GM12878 (cell line): ENCODE measurements around the gene PDCD1LG2. TPM values are rescaled to one million over a fixed set of nuclear protein-coding genes. Genes with fewer than 3 reads are reported as not detected.

Source experiments
- CTCF ChIP-seq, 3 experiments: IDR thresholded peaks in 2 of 3; conservative IDR thresholded peaks in 1 of 3; 2 replicates each; pipeline ENCODE4 v1.5.1; 2011; ENCODE audit warnings: low read depth in 3 of 3, low read length in 3 of 3, mild to moderate bottlenecking in 3 of 3, control low read depth in 2 of 3, moderate library complexity in 2 of 3, inconsistent platforms in 1 of 3, mixed read lengths in 1 of 3; ENCODE audit not compliant: control insufficient read depth in 2 of 3, insufficient read depth in 1 of 3; ENCODE audit errors: extremely low read depth in 1 of 3
- DPF2 ChIP-seq: fragments of 450-650 bp; IDR thresholded peaks from 2 replicates; pipeline ENCODE4 v1.6.1; 2017; ENCODE audit warnings: mild to moderate bottlenecking
- MTA2 ChIP-seq: fragments of 450-650 bp; IDR thresholded peaks from 2 replicates; pipeline ENCODE4 v1.6.1; 2016; ENCODE audit warnings: low read depth, mild to moderate bottlenecking, moderate library complexity
- NFYB ChIP-seq: IDR thresholded peaks from 2 replicates; pipeline ENCODE4 v1.6.1; 2011; ENCODE audit warnings: low read depth, mild to moderate bottlenecking, low read length, improper control_type of control experiment, moderate library complexity; ENCODE audit not compliant: insufficient read depth
- PAX8 ChIP-seq: fragments of 450-650 bp; IDR thresholded peaks from 2 replicates; pipeline ENCODE4 v1.6.1; 2017; ENCODE audit warnings: mild to moderate bottlenecking, moderate library complexity
- PML ChIP-seq: IDR thresholded peaks from 2 replicates; pipeline ENCODE4 v1.6.1; 2012; ENCODE audit warnings: low read length, inconsistent platforms
- ZBTB40 ChIP-seq: fragments of 450-650 bp; IDR thresholded peaks from 2 replicates; pipeline ENCODE4 v1.6.1; 2016; ENCODE audit warnings: mild to moderate bottlenecking, moderate library complexity, borderline replicate concordance
- ZNF622 ChIP-seq: fragments of 450-650 bp; IDR thresholded peaks from 2 replicates; pipeline ENCODE4 v1.6.1; 2017; ENCODE audit warnings: mild to moderate bottlenecking, inconsistent platforms
- ZNF687 ChIP-seq: fragments of 450-650 bp; IDR thresholded peaks from 2 replicates; pipeline ENCODE4 v1.6.1; 2017; ENCODE audit warnings: mild to moderate bottlenecking, moderate library complexity
- ZSCAN29 ChIP-seq: fragments of 450-650 bp; IDR thresholded peaks from 2 replicates; pipeline ENCODE4 v1.6.1; 2017; ENCODE audit warnings: mild to moderate bottlenecking, moderate library complexity
- polyA plus RNA-seq, 11 experiments: library from polyadenylated mRNA; depleted of rRNA in 4 of 11; unstranded in 6 of 11; stranded (reverse) in 5 of 11; fragments of >200 nt; fragmentation: Nextera tagmentation in 4 of 11; fragmentation: Illumina TruSeq in 1 of 11; extraction: Ambion mirVana in 4 of 11; extraction: Trizol in 1 of 11; gene quantifications; 1 replicate in 1 of 11; 2 replicates in 10 of 11; pipeline versions ENCODE4 v1.2.1 to v1.2.3, GENCODE V29; 2011 to 2016; ENCODE audit warnings: inconsistent platforms in 2 of 11, missing spikeins in 2 of 11, low read depth in 1 of 11
- total RNA-seq, 4 experiments: library from RNA; depleted of rRNA in 3 of 4; stranded (reverse); fragments of >200 nt in 3 of 4; fragmentation: Illumina TruSeq in 1 of 4; extraction: Trizol in 1 of 4; gene quantifications; 2 replicates each; pipeline versions ENCODE4 v1.2.1 to v1.2.3, GENCODE V29; 2013 to 2021

The PDCD1LG2 gene
- total and polyA plus RNA-seq, 10 of the 15 experiments (the other 5 are each of a cell fraction or from before 2014, with no cell fraction given): 1.5 to 37.3 (median 3.0) TPM

GRCh38 chr9:5514617-5515260 lies 4.4 kb downstream of the PDCD1LG2 start (continued):
- TF ChIP-seq ZBTB40 (0 out of 2 replicates have a peak, but pooled peaks have one; percentile 0), PML (no peak), PAX8 (no peak), ZNF622 (no peak), DPF2 (no peak), ZNF687 (0 out of 2 replicates have a peak, but pooled peaks have one; percentile 23), ZSCAN29 (no peak), NFYB (no peak), MTA2 (0 out of 2 replicates have a peak, but pooled peaks have one; percentile 32), CTCF (IDR thresholded peaks at IDR 0.05 in 2 of 3, conservative IDR thresholded peaks at IDR 0.05 in 1 of 3; ENCODE audit: control insufficient read depth in 2 of 3, extremely low read depth in 1 of 3, insufficient read depth in 1 of 3, low read depth in 3 of 3, low read length in 3 of 3) (no peak)
- TF ChIP-seq, all 136 proteins: peak for 10
